ENCODE measurements around the gene HLA-F. TPM values are rescaled to one million over a fixed set of nuclear protein-coding genes. Genes with fewer than 3 reads are reported as not detected.

HLA-F gene
- total RNA-seq, 1 donor from 2014 or later: 736 TPM

GRCh38 chr6:29751480-29751879, 28.2 kb downstream of the HLA-F start:
- H3K9me3 Mint-ChIP-seq: no peaks in the 10 kb centered on the region
- TF ChIP-seq CTCF (IDR thresholded peaks at IDR 0.05): no peak
- peaks cover 43% of the 10 kb centered on the region for H3K4me1 Mint-ChIP-seq
- intact Hi-C loops (cut with micrococcal nuclease): loop anchor here (5.0 kb wide), 1 partner anchor 76 kb away; the partner anchor contains the start of gene HLA-G
- peak overlapping the region; percentile 94 for H3K27ac Mint-ChIP-seq
- H3K4me3 Mint-ChIP-seq: peak overlapping the region; percentile 96
- H3K36me3 Mint-ChIP-seq (ENCODE audit: low read depth): peaks cover 10% of the 10 kb centered on the region
- no peaks in the 10 kb centered on the region for H3K27me3 Mint-ChIP-seq
- POLR2A ChIA-PET: interaction anchor here (0.8 to 1.3 kb wide), 3 partner anchors 13 to 27 kb away, joined by 3 to 4 read pairs (median 3); no protein-coding TSS in a partner anchor
- no peak for DNase-seq
- no peak for ATAC-seq (ENCODE audit: low read depth)
- CTCF ChIA-PET: interaction anchor here (1.0 to 3.5 kb wide), 5 partner anchors 14 to 101 kb away, joined by 3 to 31 read pairs (median 10); no protein-coding TSS in a partner anchor

GRCh38 chr6:29752451-29753308, 29.4 kb downstream of the HLA-F start:
- Mint-ChIP-seq H3K9me3 (no peaks in the 10 kb centered on the region), H3K4me1 (peaks cover 38% of the 10 kb centered on the region), H3K4me3 (peak overlapping the region; percentile 96), H3K27ac (peak overlapping the region; percentile 94), H3K27me3 (no peaks in the 10 kb centered on the region), H3K36me3 (ENCODE audit: low read depth) (peaks cover 10% of the 10 kb centered on the region)
- no peak for TF ChIP-seq CTCF (IDR thresholded peaks at IDR 0.05)
- ChIA-PET CTCF (interaction anchor here (1.0 to 3.5 kb wide), 9 partner anchors 12 to 103 kb away, joined by 3 to 31 read pairs (median 9); no protein-coding TSS in a partner anchor), POLR2A (interaction anchor here (0.6 to 1.3 kb wide), 5 partner anchors 24 to 314 kb away, joined by 3 to 4 read pairs (median 3); no protein-coding TSS in a partner anchor)
- intact Hi-C loops (cut with micrococcal nuclease): loop anchor here (1.0 to 5.0 kb wide), 7 partner anchors 14 to 190 kb away; partner anchors contain the start of genes HLA-A and HLA-G
- ATAC-seq (ENCODE audit: low read depth) (peak; percentile 68), DNase-seq (peak; percentile 80)

- peaks cover 10% of the 10 kb centered on the region for H3K36me3 Mint-ChIP-seq (ENCODE audit: low read depth)
- no peak for ATAC-seq (ENCODE audit: low read depth)
These were observed 30.0 kb downstream of the HLA-F start for GRCh38 chr6:29753309-29753644.

GRCh38 chr6:29755295-29755871, 32.1 kb downstream of the HLA-F start:
- H3K4me1 Mint-ChIP-seq: peaks cover 30% of the 10 kb centered on the region
- POLR2A ChIA-PET: no interaction called here
- TF ChIP-seq CTCF (IDR thresholded peaks at IDR 0.05): no peak
- no peaks in the 10 kb centered on the region for H3K9me3 Mint-ChIP-seq
- no peak overlapping the region for H3K4me3 Mint-ChIP-seq
- no peaks in the 10 kb centered on the region for H3K27me3 Mint-ChIP-seq
- intact Hi-C loops (cut with micrococcal nuclease): no loop called here
- H3K36me3 Mint-ChIP-seq (ENCODE audit: low read depth): peaks cover 10% of the 10 kb centered on the region
- no peak overlapping the region for H3K27ac Mint-ChIP-seq
- ATAC-seq (ENCODE audit: low read depth) (no peak), DNase-seq (no peak)
- CTCF ChIA-PET: interaction anchor here (0.8 kb wide), 1 partner anchor 17 kb away, joined by 3 read pairs; no protein-coding TSS in a partner anchor

More at GRCh38 chr6:29753309-29753644, 30.0 kb downstream of the HLA-F start:
- Mint-ChIP-seq H3K4me3 (peak overlapping the region; percentile 96), H3K9me3 (no peaks in the 10 kb centered on the region), H3K27me3 (no peaks in the 10 kb centered on the region), H3K27ac (peak overlapping the region; percentile 94), H3K4me1 (peaks cover 32% of the 10 kb centered on the region)
- POLR2A ChIA-PET: interaction anchor here (0.6 to 1.3 kb wide), 3 partner anchors 31 to 313 kb away, joined by 3 to 4 read pairs (median 4); no protein-coding TSS in a partner anchor
- DNase-seq: no peak
- CTCF ChIA-PET: interaction anchor here (1.0 to 3.5 kb wide), 9 partner anchors 11 to 103 kb away, joined by 3 to 31 read pairs (median 9); no protein-coding TSS in a partner anchor
- intact Hi-C loops (cut with micrococcal nuclease): loop anchor here (1.0 to 5.0 kb wide), 5 partner anchors 15 to 103 kb away; partner anchors contain the start of gene HLA-G
- TF ChIP-seq CTCF (IDR thresholded peaks at IDR 0.05): no peak
